Colon (tissue), 2 donors: Measurements from ENCODE around the gene PPM1H.
"Not testable (repeated sequence)": the region's sequence is repeated elsewhere in the genome, so short reads cannot be mapped to it uniquely, and the experiment has no call there.

ENCODE experiments used
- FAIRE-seq: peaks from 2 replicates; lab custom pipeline; 2012; peaks lifted over from hg19 to GRCh38; lab: Jason Lieb, UNC
- donor health status: control.
- donor health status: control.

PPM1H gene

DNA sequence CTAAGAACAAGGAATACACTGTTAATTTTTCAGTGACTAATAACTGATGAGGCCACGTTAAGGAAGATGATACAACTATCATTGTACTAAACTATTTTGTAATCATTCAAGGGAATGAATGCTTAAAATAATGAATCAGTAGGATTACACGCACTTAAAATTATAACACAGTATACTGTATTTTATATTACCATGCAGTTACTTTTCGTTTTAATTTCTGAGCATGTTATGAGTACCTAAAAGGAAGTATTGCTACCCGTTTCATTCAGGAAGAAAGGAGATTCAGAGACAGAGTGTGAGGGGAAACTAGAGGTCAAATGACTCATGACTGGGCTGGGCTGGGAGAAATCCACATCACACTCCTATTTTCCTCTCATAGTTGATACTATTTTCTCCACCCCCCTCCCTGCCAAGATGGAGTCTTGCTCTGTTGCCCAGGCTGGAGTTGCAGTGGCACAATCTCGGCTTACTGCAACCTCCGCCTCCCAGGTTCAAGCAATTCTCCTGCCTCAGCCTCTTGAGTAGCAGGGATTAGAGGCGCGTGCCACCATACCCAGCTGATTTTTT lies 202.0 kb downstream of the PPM1H start:
- FAIRE-seq, result no peak

- no peak for FAIRE-seq
These were observed 203.7 kb downstream of the PPM1H start for GRCh38 chr12:62731055-62731820.

DNA sequence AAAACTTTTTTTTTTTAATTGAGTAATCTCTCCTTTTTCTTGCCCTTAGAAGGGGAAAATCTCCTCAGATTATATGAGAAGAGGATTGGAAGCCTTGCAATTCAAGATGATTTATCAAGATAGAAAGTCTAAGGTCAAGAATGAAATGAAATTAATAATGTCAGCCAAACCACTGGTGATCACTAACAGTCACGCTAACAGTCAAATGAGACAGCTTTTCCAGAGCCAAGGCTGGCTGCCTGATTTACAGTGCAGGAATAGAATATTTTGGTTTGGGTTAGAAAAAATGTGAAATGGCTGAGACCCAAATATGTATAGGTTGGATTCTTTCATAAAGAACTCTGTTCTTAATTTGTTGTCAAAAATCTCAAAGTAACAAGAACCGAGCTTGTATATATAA lies 204.3 kb downstream of the PPM1H start:
- no peak for FAIRE-seq

- FAIRE-seq, result not testable (repeated sequence)
These were observed 205.1 kb downstream of the PPM1H start for GRCh38 chr12:62729579-62730544.

DNA sequence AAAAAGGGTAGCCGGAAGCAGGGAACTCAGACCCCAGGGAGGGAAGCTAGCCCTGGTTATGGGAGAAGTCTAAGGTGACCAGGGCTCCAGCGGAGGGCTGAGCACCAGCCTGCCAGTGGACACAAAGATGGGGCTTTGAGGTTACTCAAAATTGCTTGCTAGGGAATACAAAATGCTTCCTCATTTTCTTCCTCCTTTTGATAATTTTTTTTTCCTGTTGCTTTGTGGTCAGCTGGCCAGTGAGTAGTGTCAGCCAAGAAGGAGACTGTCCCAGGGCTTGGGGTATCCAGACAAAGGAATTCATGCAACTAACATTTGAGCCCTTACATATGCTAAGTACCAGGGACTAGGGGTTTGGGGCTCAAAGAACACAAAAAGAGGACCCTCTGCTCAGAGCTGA lies 206.2 kb downstream of the PPM1H start:
- FAIRE-seq, result no peak

GRCh38 chr12:62726471-62726980 lies 208.4 kb downstream of the PPM1H start:
- no peak for FAIRE-seq

DNA sequence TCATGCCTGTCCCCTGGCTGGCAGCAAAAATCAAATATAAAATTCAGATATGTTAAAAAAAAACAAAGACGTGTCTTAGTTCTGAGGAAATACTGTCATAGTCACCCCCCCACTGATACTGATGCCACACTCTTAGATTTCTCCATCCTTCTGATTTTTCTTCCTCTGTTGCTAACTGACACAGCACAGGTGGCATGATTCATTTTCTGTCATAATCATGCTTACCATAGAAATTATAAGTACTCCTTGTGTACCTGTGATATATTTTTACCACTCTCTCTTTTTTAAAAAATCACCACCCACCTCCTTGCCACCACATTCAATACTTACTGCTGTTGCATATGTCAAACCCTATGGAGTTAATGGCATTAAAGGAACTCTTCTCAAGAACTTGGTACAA lies 209.2 kb downstream of the PPM1H start:
- FAIRE-seq, result no peak

DNA sequence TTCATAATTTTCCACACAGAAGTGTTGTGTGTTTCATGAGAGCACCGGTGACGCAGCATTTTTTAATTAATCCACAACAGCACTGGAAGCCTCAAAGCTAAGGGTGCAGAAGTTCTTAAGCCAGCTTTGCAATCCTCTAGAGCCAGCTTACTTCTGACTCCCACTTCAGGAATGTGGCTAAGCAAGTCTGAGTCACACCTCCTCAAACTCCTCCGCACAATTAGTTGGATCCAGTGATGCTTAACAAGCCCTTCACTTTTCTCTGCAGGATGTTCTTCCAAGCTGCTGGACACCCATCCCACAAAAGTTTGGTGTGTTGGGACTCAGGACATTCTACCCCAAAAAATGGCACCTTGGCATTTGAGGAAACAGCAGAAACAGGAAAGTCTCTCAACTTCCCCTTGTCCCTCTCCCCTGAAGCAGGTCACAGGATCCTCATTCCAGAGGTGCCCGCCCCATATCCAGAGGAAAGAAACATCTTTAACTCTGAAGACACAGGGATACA lies 210.0 kb downstream of the PPM1H start:
- no peak for FAIRE-seq

GRCh38 chr12:62724285-62724684 lies 210.7 kb downstream of the PPM1H start:
- FAIRE-seq, result no peak

DNA sequence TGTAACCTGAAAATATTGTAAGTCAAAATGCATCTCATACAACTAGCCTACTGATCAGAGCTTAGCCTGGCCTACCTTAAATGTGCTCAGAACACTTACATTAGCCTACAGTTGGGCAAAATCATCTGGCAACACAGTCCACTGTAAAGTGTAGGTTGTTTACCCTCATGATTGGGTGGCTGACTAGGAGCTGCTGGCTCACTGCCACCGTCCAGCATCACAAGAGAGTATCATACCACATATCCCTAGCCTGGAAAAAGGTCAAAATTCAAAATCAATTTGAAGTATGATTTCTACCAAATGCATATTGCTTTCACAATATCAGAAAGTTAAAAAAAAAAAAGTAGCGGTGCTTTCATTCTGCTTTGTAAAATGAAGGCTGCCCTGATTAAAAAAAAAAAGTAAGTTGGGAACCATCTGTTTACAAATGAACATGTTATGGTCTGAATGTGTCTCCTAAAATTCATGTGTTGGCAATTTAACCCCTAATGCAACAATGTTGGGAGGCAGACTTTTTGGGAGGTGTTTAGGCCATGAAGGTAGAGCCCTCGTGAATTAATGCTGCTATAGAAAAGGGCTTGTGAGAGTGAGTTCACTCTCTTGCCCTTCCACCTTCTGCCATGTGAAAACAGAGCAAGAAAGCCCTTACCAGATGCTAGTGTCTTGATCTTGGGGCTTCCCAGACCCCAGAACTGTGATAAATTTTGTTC lies 211.8 kb downstream of the PPM1H start:
- FAIRE-seq, result no peak

DNA sequence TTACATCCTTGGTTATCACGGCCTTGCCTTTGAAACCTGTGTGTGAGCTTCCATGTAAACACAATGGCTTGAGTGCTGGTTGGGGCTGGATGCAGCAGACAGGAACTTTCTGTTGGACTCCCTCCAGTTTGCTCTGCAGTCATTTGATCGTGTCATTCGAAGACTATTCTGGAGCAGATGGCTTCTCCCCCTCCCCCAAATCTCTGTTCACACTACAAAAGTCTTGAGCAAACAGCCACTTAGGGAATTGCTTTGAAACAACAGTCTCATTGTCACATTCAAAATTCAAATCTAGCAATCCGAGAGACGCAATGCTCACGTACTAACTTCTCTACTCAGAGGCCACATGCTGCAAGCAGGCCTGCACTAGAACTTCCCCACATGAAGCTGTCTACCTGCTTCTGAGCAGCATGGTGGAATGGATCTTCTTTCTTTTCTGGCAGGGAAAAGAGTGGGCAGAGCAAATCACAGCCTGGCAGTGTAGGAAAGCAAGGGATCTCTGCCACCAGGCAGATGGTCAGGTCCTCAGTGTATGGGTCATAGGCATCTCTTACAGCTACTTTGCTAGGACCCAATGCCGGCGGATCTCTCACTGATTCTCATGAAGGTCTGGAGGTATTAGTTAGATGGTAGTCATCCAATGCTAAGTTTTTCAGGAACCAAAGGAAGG lies 214.2 kb downstream of the PPM1H start:
- FAIRE-seq, result no peak

- no peak for FAIRE-seq
These were observed 214.9 kb downstream of the PPM1H start for GRCh38 chr12:62720025-62720424.

- FAIRE-seq, result no peak
These were observed 216.1 kb downstream of the PPM1H start for GRCh38 chr12:62718762-62719426.

GRCh38 chr12:62717643-62718042 lies 217.3 kb downstream of the PPM1H start:
- no peak for FAIRE-seq

DNA sequence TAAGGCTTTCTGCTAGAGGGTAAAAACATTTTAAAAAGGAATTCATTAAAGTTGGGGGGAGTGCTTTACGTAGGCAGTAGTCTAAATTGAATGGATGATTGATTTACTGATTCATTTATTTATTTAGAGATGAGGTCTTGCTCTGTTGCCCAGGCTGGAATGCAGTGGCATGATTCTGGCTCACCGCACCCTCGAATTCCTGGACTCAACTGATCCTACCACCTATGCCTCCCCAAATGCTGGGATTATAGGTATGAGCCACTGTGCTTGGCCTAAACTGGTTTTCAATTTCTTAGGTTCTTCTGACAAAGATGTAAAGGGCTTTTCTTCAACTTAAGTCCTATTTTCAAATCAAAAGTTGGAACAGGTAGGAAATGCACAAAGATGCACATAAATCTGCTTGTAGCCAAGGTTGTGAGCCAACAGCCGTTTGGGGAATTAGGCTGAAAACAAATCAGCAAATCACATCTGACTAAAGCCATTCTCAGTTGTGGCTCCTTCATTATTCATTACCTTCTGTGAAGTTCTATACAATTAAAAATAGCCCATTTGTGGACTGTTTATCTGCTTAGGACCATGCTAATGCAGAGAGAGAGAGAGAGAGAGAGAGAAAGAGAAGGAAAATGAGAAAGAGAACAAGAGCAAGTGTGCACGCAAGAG lies 218.0 kb downstream of the PPM1H start:
- FAIRE-seq, result no peak

DNA sequence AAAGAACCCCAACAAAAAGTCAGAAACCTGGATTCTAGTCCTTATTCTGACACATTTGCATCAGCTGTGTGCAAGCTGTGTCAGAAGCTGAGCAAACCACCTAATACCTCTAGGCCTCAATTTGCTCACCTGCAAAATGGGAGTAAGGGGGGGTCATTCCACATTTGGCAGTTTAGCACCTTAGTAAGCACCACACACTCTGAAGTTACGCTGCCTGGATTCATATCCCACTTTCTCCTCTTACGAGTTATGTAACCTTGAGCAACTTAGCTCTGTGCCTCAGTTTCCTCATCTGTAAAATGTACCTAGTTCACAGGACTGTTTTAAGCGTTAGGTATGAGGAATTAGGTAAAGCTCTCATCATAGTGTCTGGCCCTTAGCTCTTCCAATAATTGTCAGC lies 218.9 kb downstream of the PPM1H start:
- FAIRE-seq, result no peak

- FAIRE-seq, result no peak
These were observed 219.9 kb downstream of the PPM1H start for GRCh38 chr12:62714774-62715721.

DNA sequence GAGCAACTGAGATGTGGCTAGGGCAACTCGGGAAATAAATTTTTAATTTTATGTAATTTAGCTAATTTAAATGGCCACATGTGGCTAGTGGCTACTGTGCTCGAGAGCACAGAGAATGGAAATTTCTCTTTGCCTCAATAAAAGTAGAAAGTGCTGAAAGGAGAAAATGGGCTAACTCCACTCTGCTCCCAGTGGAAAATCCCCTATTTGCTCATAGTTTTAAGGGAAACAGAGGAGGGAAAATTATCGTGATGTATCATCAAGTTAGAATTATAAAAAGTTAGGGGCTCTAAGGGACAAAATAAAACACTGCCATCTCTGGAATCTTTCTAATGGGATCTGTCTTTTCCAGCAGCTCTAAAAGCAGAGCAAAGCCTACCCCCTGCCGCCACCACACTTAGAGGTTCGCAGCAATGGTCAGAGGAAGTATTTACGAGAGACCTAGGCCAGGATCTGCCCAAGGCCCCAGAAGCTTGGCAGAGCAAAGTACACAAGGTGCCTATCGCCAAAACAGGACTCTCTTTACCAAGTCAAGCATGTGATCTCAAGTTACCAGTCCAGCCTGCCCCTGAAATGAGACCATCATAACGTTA lies 220.7 kb downstream of the PPM1H start:
- no peak for FAIRE-seq

DNA sequence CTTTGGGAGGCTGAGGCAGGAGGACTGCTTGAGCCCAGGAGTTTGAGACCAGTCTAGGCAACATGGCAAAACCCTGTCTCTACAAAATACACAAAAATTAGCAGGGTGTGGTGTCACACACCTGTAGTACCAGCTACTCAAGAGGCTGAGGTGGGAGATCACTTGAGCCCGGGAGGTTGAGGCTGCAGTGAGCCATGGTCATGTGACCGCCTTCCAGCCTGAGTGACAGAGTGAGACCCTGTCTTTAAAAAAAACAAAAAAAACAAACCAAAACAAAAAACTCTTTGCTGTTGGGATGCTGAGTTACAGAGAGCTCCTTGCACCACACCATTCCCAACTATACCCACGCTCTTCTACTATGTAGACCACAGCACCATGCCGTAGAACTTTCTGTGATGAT lies 221.2 kb downstream of the PPM1H start:
- no peak for FAIRE-seq
